Heart right ventricle (tissue), 16 donors: ENCODE measurements around the gene SMYD3. TPM values are rescaled to one million over a fixed set of nuclear protein-coding genes. Genes with fewer than 3 reads are reported as not detected.

Experiments
- ATAC-seq, 8 donors: fragments of 200-7000 bp; cut with Tn5 transposase; one replicate each; pipeline ENCODE4 v1.9.1; 2020; ENCODE audit warnings: mild to moderate bottlenecking in 8 of 8, moderate library complexity in 8 of 8, moderate number of reproducible peaks in 1 of 8
- DNase-seq, 2 donors: peaks; one replicate each; pipeline ENCODE4 v3.0.0-alpha.2; 2020
- H3K27ac ChIP-seq, 10 donors: fragments of 200-600 bp; sonication (generic) in 2 of 10; one replicate each; pipeline versions ENCODE4 v1.5.0 to v1.8.0; 2020 to 2022; ENCODE audit warnings: mild to moderate bottlenecking in 3 of 10
- H3K27me3 ChIP-seq, 7 donors: fragments of 200-600 bp; one replicate each; pipeline ENCODE4 v1.8.0; 2021 to 2022; ENCODE audit warnings: mild to moderate bottlenecking in 2 of 7
- H3K36me3 ChIP-seq, 9 donors: fragments of 200-600 bp; sonication (generic) in 1 of 9; one replicate each; pipeline versions ENCODE4 v1.5.0 to v1.8.0; 2020 to 2022; ENCODE audit warnings: mild to moderate bottlenecking in 2 of 9
- H3K4me1 ChIP-seq, 9 donors: fragments of 200-600 bp; sonication (generic) in 1 of 9; one replicate each; pipeline versions ENCODE4 v1.5.0 to v1.8.0; 2020 to 2022; ENCODE audit warnings: mild to moderate bottlenecking in 4 of 9
- H3K4me3 ChIP-seq, 10 donors: fragments of 200-600 bp; sonication (generic) in 2 of 10; one replicate each; pipeline versions ENCODE4 v1.5.0 to v1.8.0; 2020 to 2022; ENCODE audit warnings: mild to moderate bottlenecking in 7 of 10, moderate library complexity in 2 of 10
- H3K9me3 ChIP-seq, 11 donors: fragments of 200-600 bp in 10 of 11; sonication (generic) in 2 of 11; one replicate each; pipeline versions ENCODE4 v1.5.0 to v1.8.0; 2013 to 2022; ENCODE audit warnings: mild to moderate bottlenecking in 2 of 11, control low read depth in 1 of 11, moderate library complexity in 1 of 11
- WGBS, 2 donors: extraction: QIAGEN DNeasy Blood & Tissue Kit; methylation state at CpG; one replicate each; pipeline ENCODE4 v1.1.7; 2013; ENCODE audit warnings: inconsistent platforms in 1 of 2; 5-methylcytosine and 5-hydroxymethylcytosine counted together
- intact Hi-C, 10 donors: fragments of 100-400 bp; cut with DNase I; formaldehyde crosslinking; loops; one replicate each; pipeline versions ENCODE4 v1.11.1 to v1.14.2; 2022
- polyA plus RNA-seq, 2 donors: library from polyadenylated mRNA; stranded (reverse); fragments of 200-250 nt; gene quantifications; one replicate each; pipeline ENCODE4 v1.2.3, GENCODE V29; 2013
- total RNA-seq, 10 donors: library from RNA; stranded (reverse); fragmentation: NEBNext Ultra II Directional in 3 of 10; extraction: Animal tissue kit (Norgen Biotek cat#: 25700) in 3 of 10; gene quantifications; one replicate each; pipeline versions ENCODE4 v1.2.1 to v1.2.4, GENCODE V29; 2021 to 2023
- TF ChIP-seq, protein P1 (sequence below), 9 donors: fragments of 200-600 bp; sonication (generic) in 2 of 9; IDR thresholded peaks; one replicate each; pipeline versions ENCODE4 v1.5.0 to v1.8.0; 2021 to 2022; ENCODE audit warnings: antibody characterized with exemption in 9 of 9, mild to moderate bottlenecking in 5 of 9, moderate library complexity in 1 of 9
- donor health status: Arrhythmogenic right ventricular cardiomyopathy.
- donor health status: ischemic (EF 13 %, LVEDD 7.1; RV severe dilation, severe dysfunction).
- donor health status: healthy with polysubstance abuse.
- donor health status: DM: no; HTN: yes; CAD: no.
- donor health status: DM: no; HTN: no; CAD: no.
- donor health status: ischemic (EF 25% LVEDD 6.9; RV normal size, moderate dysfunction).
- donor health status: ischemic (EF 25% LVEDD 5.7; RV mildly dilated, moderate dysfunction).
- donor health status: healthy.
- donor health status: DM: yes; HTN: yes; CAD: no.
- donor health status: Ischemic cardiomyopathy.
- donor health status: ischemic (EF 35%, LVEDD 5.7; RV mildly dilated, moderate dysfunction).
- donor health status: nonischemic (EF 11% LVEDD 7.7; RV severe dilation, severe dysfunction).
- donor health status: DM: yes; HTN: yes; CAD: no.
- donor health status: PGD.
- donor health status: ischemic (EF 29% LVEDD 5.4; RV normal size, mild dysfunction).
- donor health status: nonischemic (EF 23%, LVEDD 6.1; RV moderate dilation, normal function).

The SMYD3 gene
- total and polyA plus RNA-seq, 12 donors, result 5.9 to 13.9 (median 8.1) TPM

DNA sequence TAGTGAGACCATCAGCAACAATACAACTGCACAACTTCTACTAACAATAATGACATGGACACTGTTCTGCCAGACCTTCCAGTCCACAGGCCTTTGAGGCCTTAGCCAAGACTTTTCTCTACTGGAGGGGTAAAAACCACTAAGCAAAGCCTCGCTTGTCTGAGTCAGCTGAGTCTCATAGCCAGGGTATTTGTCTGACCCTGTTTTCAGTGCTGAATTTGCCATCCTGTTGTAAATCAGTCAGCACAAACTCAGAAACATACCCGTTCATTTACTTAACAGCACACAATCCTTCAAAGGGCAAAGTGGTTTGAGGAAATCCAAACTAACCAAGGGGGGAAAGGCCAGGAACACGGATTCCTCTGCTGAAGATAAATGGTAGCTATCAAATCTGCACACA is 537.8 kb downstream of the SMYD3 start:
- H3K27me3 ChIP-seq, result no peaks in the 10 kb centered on the region
- peaks cover 0 to 7% (median 0%) of the 10 kb centered on the region in 11 donors for H3K9me3 ChIP-seq
- intact Hi-C loops, result no loop called here
- TF ChIP-seq, protein P1, sequence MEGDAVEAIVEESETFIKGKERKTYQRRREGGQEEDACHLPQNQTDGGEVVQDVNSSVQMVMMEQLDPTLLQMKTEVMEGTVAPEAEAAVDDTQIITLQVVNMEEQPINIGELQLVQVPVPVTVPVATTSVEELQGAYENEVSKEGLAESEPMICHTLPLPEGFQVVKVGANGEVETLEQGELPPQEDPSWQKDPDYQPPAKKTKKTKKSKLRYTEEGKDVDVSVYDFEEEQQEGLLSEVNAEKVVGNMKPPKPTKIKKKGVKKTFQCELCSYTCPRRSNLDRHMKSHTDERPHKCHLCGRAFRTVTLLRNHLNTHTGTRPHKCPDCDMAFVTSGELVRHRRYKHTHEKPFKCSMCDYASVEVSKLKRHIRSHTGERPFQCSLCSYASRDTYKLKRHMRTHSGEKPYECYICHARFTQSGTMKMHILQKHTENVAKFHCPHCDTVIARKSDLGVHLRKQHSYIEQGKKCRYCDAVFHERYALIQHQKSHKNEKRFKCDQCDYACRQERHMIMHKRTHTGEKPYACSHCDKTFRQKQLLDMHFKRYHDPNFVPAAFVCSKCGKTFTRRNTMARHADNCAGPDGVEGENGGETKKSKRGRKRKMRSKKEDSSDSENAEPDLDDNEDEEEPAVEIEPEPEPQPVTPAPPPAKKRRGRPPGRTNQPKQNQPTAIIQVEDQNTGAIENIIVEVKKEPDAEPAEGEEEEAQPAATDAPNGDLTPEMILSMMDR (IDR thresholded peaks at IDR 0.05), result no peak
- 85 to 89% methylated on average over 3 of the region's 3 CpGs for WGBS, 2 donors
- H3K4me1 ChIP-seq, result no peaks in the 10 kb centered on the region
- ATAC-seq (no peak), DNase-seq (no peak)
- H3K36me3 ChIP-seq, result no peaks in the 10 kb centered on the region
- no peak overlapping the region for H3K4me3 ChIP-seq
- no peak overlapping the region for H3K27ac ChIP-seq

DNA sequence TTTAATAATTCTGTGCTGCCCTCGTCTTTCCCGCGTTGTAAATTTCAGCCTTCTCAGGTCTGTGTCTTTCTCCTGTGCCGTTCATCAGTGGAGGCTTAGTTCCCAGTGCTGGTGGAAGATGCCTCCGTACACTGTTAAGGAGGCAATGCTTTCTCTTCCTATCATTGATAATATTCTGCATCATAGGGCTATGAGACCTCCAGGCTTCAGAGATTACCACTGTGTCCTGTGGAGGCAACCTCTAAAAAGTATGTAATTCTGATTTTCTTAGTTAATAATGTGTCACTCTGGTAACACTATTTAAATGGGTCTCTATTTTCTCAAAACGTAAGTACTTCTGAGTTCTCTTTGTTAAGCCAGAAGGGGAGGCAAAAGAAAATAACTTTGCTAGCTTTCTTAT is 538.3 kb downstream of the SMYD3 start:
- Histone ChIP-seq H3K27me3 (no peaks in the 10 kb centered on the region), H3K36me3 (no peaks in the 10 kb centered on the region), H3K9me3 (peaks cover 0 to 7% (median 0%) of the 10 kb centered on the region in 11 donors), H3K27ac (no peak overlapping the region), H3K4me3 (no peak overlapping the region), H3K4me1 (no peaks in the 10 kb centered on the region)
- 97% methylated on average over 6 of the region's 6 CpGs for WGBS, 2 donors
- DNase-seq, result no peak
- no peak for ATAC-seq
- TF ChIP-seq, protein P1 (IDR thresholded peaks at IDR 0.05), result no peak
- intact Hi-C loops, result no loop called here

DNA sequence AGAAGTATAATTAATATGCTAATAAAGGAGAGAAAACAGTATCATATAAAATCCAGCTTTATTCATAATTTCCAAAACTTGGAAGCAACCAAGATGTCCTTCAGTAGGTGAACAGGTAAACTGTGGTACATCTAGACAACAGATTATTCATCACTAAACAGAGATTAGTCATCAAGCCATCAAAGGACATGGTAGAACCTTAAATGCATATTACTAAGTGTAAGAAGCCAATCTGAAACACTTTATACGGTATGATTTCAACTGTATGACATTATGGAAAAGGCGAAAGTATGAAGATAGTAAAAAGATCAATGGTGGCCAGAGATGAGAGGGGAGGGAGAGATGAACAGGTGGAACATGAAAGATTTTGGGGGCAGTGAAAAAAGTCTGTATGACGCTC is 541.7 kb downstream of the SMYD3 start:
- Histone ChIP-seq H3K4me3 (no peak overlapping the region), H3K27ac (no peak overlapping the region), H3K9me3 (no peaks in the 10 kb centered on the region), H3K27me3 (no peaks in the 10 kb centered on the region), H3K4me1 (no peaks in the 10 kb centered on the region), H3K36me3 (no peaks in the 10 kb centered on the region)
- no peak for ATAC-seq
- DNase-seq, result no peak
- intact Hi-C loops, result no loop called here
- TF ChIP-seq, protein P1 (IDR thresholded peaks at IDR 0.05), result no peak
- 96 to 97% methylated on average over 3 of the region's 3 CpGs for WGBS, 2 donors

GRCh38 chr1:245963649-245964048 is 543.4 kb downstream of the SMYD3 start:
- Histone ChIP-seq H3K4me1 (no peaks in the 10 kb centered on the region), H3K4me3 (no peak overlapping the region), H3K9me3 (no peaks in the 10 kb centered on the region), H3K27ac (no peak overlapping the region), H3K36me3 (no peaks in the 10 kb centered on the region), H3K27me3 (no peaks in the 10 kb centered on the region)
- DNase-seq (no peak), ATAC-seq (no peak)
- 92 to 97% methylated on average over 2 of the region's 2 CpGs for WGBS, 2 donors
- intact Hi-C loops, result no loop called here
- TF ChIP-seq, protein P1 (IDR thresholded peaks at IDR 0.05), result no peak
